SK-N-SH (cell line): ENCODE data around the gene CDH23. TPM values are rescaled to one million over a fixed set of nuclear protein-coding genes. Genes with fewer than 3 reads are reported as not detected.

ENCODE experiments used
- CTCF ChIA-PET: fragments of 300-600, 350-600 bp; formaldehyde crosslinking; extraction: SDS; loops from one replicate; lab custom pipeline; 2021; lab: Yijun Ruan, JAX
- POLR2A ChIA-PET: fragments of 350-600 bp; sonication (Branson Sonifier 250); formaldehyde crosslinking; extraction: SDS; loops from one replicate; lab custom pipeline; 2020; ENCODE audit warnings: antibody characterized with exemption, inconsistent platforms; lab: Yijun Ruan, JAX
- DNase-seq: peaks from one replicate; pipeline ENCODE4 v3.0.0; 2012
- H2AFZ ChIP-seq: fragments of 200-600 bp; sonication (generic); 2 replicates; pipeline ENCODE4 v1.8.1; 2016; ENCODE audit warnings: antibody characterized with exemption, mild to moderate bottlenecking, low read depth
- H3F3A ChIP-seq: fragments of 200-600 bp; sonication (generic); replicated peaks from 2 replicates; pipeline ENCODE3; 2016; ENCODE audit warnings: antibody characterized with exemption, mild to moderate bottlenecking; ENCODE audit not compliant: insufficient read depth
- H3K27ac ChIP-seq, 2 experiments: fragments of 200-500 bp in 1 of 2; fragments of 200-600 bp in 1 of 2; sonication (Bioruptor generic) in 1 of 2; sonication (generic), shearing (Covaris generic) in 1 of 2; 2 replicates each; pipeline versions ENCODE4 v1.5.1 to v1.6.1; 2014 to 2016; ENCODE audit warnings: low read depth in 2 of 2, inconsistent platforms in 1 of 2, low read length in 1 of 2, mild to moderate bottlenecking in 1 of 2, mixed read lengths in 1 of 2
- H3K27me3 ChIP-seq: fragments of 200-600 bp; sonication (generic), shearing (Covaris generic); 2 replicates; pipeline ENCODE4 v1.6.1; 2016; ENCODE audit warnings: mixed run types; ENCODE audit not compliant: insufficient read depth
- H3K36me3 ChIP-seq, 2 experiments: fragments of 200-500 bp in 1 of 2; fragments of 200-600 bp in 1 of 2; sonication (Bioruptor generic) in 1 of 2; sonication (generic) in 1 of 2; replicated peaks in 1 of 2; 2 replicates each; pipeline versions ENCODE3 to v1.5.1; 2014 to 2016; ENCODE audit warnings: low read length in 1 of 2, mild to moderate bottlenecking in 1 of 2; ENCODE audit not compliant: insufficient read depth in 2 of 2, control insufficient read depth in 1 of 2
- H3K4me1 ChIP-seq, 2 experiments: fragments of 200-500 bp in 1 of 2; fragments of 200-600 bp in 1 of 2; sonication (Bioruptor generic) in 1 of 2; sonication (generic), shearing (Covaris generic) in 1 of 2; 2 replicates each; pipeline versions ENCODE4 v1.5.1 to v1.6.1; 2014 to 2016; ENCODE audit warnings: low read depth in 1 of 2, low read length in 1 of 2, mixed run types in 1 of 2; ENCODE audit not compliant: insufficient read depth in 2 of 2, control insufficient read depth in 1 of 2
- H3K4me2 ChIP-seq: fragments of 200-600 bp; sonication (generic), shearing (Covaris generic); 2 replicates; pipeline ENCODE4 v1.6.1; 2017; ENCODE audit warnings: mixed run types
- H3K4me3 ChIP-seq, 2 experiments: fragments of 200-500 bp in 1 of 2; fragments of 200-600 bp in 1 of 2; sonication (Bioruptor generic) in 1 of 2; sonication (generic), shearing (Covaris generic) in 1 of 2; 2 replicates each; pipeline versions ENCODE4 v1.5.1 to v1.8.1; 2014 to 2016; ENCODE audit warnings: low read depth in 2 of 2, inconsistent platforms in 1 of 2, low read length in 1 of 2, mild to moderate bottlenecking in 1 of 2, mixed read lengths in 1 of 2, moderate library complexity in 1 of 2
- H3K79me2 ChIP-seq: fragments of 200-600 bp; sonication (generic); 2 replicates; pipeline ENCODE4 v1.8.1; 2017; ENCODE audit warnings: mild to moderate bottlenecking; ENCODE audit not compliant: insufficient read depth
- H3K9ac ChIP-seq: fragments of 200-600 bp; sonication (generic); 2 replicates; pipeline ENCODE4 v1.6.1; 2017; ENCODE audit warnings: mixed run types
- H3K9me2 ChIP-seq: fragments of 200-600 bp; sonication (generic); 2 replicates; pipeline ENCODE4 v1.6.1; 2017; ENCODE audit warnings: mixed run types
- H3K9me3 ChIP-seq: fragments of 200-600 bp; sonication (generic); 2 replicates; pipeline ENCODE4 v1.6.1; 2017; ENCODE audit warnings: mixed run types, mild to moderate bottlenecking, moderate library complexity
- H4K20me1 ChIP-seq: fragments of 200-600 bp; sonication (generic); 2 replicates; pipeline ENCODE4 v1.6.1; 2017; ENCODE audit warnings: mild to moderate bottlenecking, mixed run types; ENCODE audit not compliant: insufficient read depth
- EZH2phosphoT487 ChIP-seq: fragments of 200-600 bp; sonication (generic); IDR thresholded peaks from 2 replicates; pipeline ENCODE4 v1.6.1; 2017; ENCODE audit warnings: low read depth, mixed run types, mild to moderate bottlenecking, antibody characterized with exemption, moderate library complexity, borderline replicate concordance
- TAF1 ChIP-seq: IDR thresholded peaks from 2 replicates; pipeline ENCODE4 v1.6.1; 2012; ENCODE audit warnings: low read depth, mild to moderate bottlenecking, low read length, moderate library complexity, borderline replicate concordance
- YY1 ChIP-seq: IDR thresholded peaks from 2 replicates; pipeline ENCODE4 v1.4.0; 2012; ENCODE audit warnings: low read depth, mild to moderate bottlenecking
- WGBS: methylation state at CpG from one replicate; pipeline ENCODE4 v1.1.6; 2017; ENCODE audit warnings: low lambda C conversion rate; 5-methylcytosine and 5-hydroxymethylcytosine counted together
- polyA plus RNA-seq, 3 experiments: library from polyadenylated mRNA; depleted of rRNA; stranded (reverse); fragments of >200 nt; gene quantifications; 2 replicates each; pipeline ENCODE4 v1.2.3, GENCODE V29; 2012
- TF ChIP-seq, protein P1 (sequence below): fragments of 150-350 bp; IDR thresholded peaks from 2 replicates; pipeline ENCODE4 v1.6.1; 2017; ENCODE audit warnings: antibody characterized with exemption, low read length, low read depth, borderline replicate concordance
- TF ChIP-seq, protein P2 (sequence below): IDR thresholded peaks from 2 replicates; pipeline ENCODE4 v1.6.1; 2012; ENCODE audit warnings: mild to moderate bottlenecking, low read depth, low read length, moderate library complexity

The CDH23 gene
- polyA plus RNA-seq, 1 of the 3 experiments (the other 2 are of a cell fraction): 0.03 TPM

DNA sequence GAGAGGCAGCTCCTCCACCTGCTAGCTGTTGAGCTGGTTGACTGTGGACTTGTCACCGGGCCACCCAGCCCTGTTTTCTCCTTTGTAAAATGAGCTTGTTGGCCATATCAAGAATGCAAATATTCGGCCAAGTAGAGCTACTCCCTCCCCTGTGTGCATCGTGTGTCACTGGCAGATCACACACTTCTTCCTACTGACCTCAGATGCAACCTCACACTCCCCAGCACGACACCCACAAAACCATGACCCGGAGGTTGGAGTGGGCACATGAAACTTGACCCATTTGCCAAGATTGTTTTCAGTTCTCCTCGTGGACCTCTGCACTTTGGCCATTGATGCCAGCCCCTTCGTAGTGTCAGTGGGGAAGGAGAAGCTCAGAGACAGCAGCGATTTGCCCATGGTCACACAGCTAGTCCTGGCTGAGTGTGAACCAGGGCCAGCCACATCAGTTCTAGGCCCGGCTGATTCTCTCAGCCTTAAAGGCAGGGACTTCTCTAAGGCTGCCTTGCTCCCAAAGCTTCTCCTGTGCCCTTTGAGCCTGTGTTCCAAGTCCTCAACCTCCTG, 101.1 kb downstream of the CDH23 start:
- H2AFZ ChIP-seq: no peak overlapping the region
- H3K27me3 ChIP-seq: no peaks in the 10 kb centered on the region; the same call in none of the 2 replicates
- no peaks in the 10 kb centered on the region for H3K9me3 ChIP-seq
- H3F3A ChIP-seq: no peaks in the 10 kb centered on the region
- ChIA-PET POLR2A (no interaction called here), CTCF (interaction anchor here (1.1 to 3.5 kb wide), 7 partner anchors 11 to 199 kb away, joined by 3 to 17 read pairs (median 3); no protein-coding TSS in a partner anchor)
- 47% methylated on average over 9 of the region's 9 CpGs for WGBS
- no peaks in the 10 kb centered on the region for H3K79me2 ChIP-seq
- peaks cover 0 to 13% of the 10 kb centered on the region in 2 experiments; a peak in 2 of 4 replicates for H3K4me1 ChIP-seq
- TF ChIP-seq, protein P1, sequence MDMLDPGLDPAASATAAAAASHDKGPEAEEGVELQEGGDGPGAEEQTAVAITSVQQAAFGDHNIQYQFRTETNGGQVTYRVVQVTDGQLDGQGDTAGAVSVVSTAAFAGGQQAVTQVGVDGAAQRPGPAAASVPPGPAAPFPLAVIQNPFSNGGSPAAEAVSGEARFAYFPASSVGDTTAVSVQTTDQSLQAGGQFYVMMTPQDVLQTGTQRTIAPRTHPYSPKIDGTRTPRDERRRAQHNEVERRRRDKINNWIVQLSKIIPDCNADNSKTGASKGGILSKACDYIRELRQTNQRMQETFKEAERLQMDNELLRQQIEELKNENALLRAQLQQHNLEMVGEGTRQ: no peak
- TF ChIP-seq YY1 (no peak), TAF1 (no peak)
- H4K20me1 ChIP-seq: no peaks in the 10 kb centered on the region
- no peak overlapping the region for H3K4me3 ChIP-seq
- H3K27ac ChIP-seq: no peak overlapping the region
- H3K9ac ChIP-seq: no peak overlapping the region
- H3K36me3 ChIP-seq: no peaks in the 10 kb centered on the region
- H3K4me2 ChIP-seq: no peak overlapping the region
- H3K9me2 ChIP-seq: no peaks in the 10 kb centered on the region
- no peak for DNase-seq

- ChIA-PET CTCF (interaction anchor here (0.7 to 1.2 kb wide), 3 partner anchors 16 to 119 kb away, joined by 3 read pairs; no protein-coding TSS in a partner anchor), POLR2A (no interaction called here)
- no peak for TF ChIP-seq EZH2phosphoT487
- TF ChIP-seq, protein P2, sequence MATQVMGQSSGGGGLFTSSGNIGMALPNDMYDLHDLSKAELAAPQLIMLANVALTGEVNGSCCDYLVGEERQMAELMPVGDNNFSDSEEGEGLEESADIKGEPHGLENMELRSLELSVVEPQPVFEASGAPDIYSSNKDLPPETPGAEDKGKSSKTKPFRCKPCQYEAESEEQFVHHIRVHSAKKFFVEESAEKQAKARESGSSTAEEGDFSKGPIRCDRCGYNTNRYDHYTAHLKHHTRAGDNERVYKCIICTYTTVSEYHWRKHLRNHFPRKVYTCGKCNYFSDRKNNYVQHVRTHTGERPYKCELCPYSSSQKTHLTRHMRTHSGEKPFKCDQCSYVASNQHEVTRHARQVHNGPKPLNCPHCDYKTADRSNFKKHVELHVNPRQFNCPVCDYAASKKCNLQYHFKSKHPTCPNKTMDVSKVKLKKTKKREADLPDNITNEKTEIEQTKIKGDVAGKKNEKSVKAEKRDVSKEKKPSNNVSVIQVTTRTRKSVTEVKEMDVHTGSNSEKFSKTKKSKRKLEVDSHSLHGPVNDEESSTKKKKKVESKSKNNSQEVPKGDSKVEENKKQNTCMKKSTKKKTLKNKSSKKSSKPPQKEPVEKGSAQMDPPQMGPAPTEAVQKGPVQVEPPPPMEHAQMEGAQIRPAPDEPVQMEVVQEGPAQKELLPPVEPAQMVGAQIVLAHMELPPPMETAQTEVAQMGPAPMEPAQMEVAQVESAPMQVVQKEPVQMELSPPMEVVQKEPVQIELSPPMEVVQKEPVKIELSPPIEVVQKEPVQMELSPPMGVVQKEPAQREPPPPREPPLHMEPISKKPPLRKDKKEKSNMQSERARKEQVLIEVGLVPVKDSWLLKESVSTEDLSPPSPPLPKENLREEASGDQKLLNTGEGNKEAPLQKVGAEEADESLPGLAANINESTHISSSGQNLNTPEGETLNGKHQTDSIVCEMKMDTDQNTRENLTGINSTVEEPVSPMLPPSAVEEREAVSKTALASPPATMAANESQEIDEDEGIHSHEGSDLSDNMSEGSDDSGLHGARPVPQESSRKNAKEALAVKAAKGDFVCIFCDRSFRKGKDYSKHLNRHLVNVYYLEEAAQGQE: no peak
- no peak for DNase-seq
- H2AFZ ChIP-seq: no peak overlapping the region
- WGBS: 92% methylated on average over 4 of the region's 4 CpGs
- H3F3A ChIP-seq: no peaks in the 10 kb centered on the region
- H3K4me1 ChIP-seq: peaks cover 0 to 13% of the 10 kb centered on the region in 2 experiments; a peak in 2 of 4 replicates
- H4K20me1 ChIP-seq: no peaks in the 10 kb centered on the region
- no peaks in the 10 kb centered on the region for H3K79me2 ChIP-seq
- no peaks in the 10 kb centered on the region for H3K36me3 ChIP-seq
- H3K9me2 ChIP-seq: no peaks in the 10 kb centered on the region
- H3K4me3 ChIP-seq: no peak overlapping the region
- H3K9ac ChIP-seq: no peak overlapping the region
- no peak overlapping the region for H3K4me2 ChIP-seq
- H3K27ac ChIP-seq: no peak overlapping the region
- no peaks in the 10 kb centered on the region for H3K9me3 ChIP-seq
- peaks cover 15% of the 10 kb centered on the region for H3K27me3 ChIP-seq
Observed at GRCh38 chr10:71501402-71501801, 104.7 kb downstream of the CDH23 start.
